AG04450 (cell line): Measurements from ENCODE around the gene HEMK1. TPM values are rescaled to one million over a fixed set of nuclear protein-coding genes. Genes with fewer than 3 reads are reported as not detected.

Experiments used
- CTCF ChIA-PET: fragments of 300-600, 350-600 bp; formaldehyde crosslinking; extraction: SDS; loops from one replicate; lab custom pipeline; 2022; ENCODE audit warnings: antibody characterized with exemption, inconsistent platforms; lab: Charles Lee
- POLR2A ChIA-PET: fragments of 350-600 bp; formaldehyde crosslinking; extraction: SDS; loops from one replicate; lab custom pipeline; 2021; ENCODE audit warnings: antibody characterized with exemption, inconsistent platforms; lab: Yijun Ruan, JAX
- DNase-seq: peaks from one replicate; pipeline ENCODE4 v3.0.0-alpha.2; 2011; ENCODE audit warnings: low read depth, low spot score
- H3K27ac ChIP-seq: one replicate; pipeline ENCODE4 v1.5.1; 2012; ENCODE audit warnings: low read depth, low read length, control low read depth
- H3K27me3 ChIP-seq: one replicate; pipeline ENCODE4 v1.6.0; 2012; ENCODE audit warnings: low read length; ENCODE audit not compliant: control insufficient read depth, insufficient read depth
- H3K4me3 ChIP-seq: 2 replicates; pipeline ENCODE4 v1.5.1; 2011; ENCODE audit warnings: mild to moderate bottlenecking, low read depth, low read length, control low read depth
- H3K9me3 ChIP-seq: 2 replicates; pipeline ENCODE4 v1.5.1; 2012; ENCODE audit warnings: low read length; ENCODE audit not compliant: control insufficient read depth, insufficient read depth
- polyA plus RNA-seq: library from polyadenylated mRNA; depleted of rRNA; stranded (reverse); fragments of >200 nt; gene quantifications from 2 replicates; pipeline ENCODE4 v1.2.3, GENCODE V29; 2011
- TF ChIP-seq, protein P1 (sequence below): IDR thresholded peaks from 2 replicates; pipeline ENCODE4 v1.5.1; 2011; ENCODE audit warnings: low read depth, low read length, control low read depth, inconsistent platforms

Gene HEMK1
- polyA plus RNA-seq, 1 experiment, result 12.1 TPM

DNA sequence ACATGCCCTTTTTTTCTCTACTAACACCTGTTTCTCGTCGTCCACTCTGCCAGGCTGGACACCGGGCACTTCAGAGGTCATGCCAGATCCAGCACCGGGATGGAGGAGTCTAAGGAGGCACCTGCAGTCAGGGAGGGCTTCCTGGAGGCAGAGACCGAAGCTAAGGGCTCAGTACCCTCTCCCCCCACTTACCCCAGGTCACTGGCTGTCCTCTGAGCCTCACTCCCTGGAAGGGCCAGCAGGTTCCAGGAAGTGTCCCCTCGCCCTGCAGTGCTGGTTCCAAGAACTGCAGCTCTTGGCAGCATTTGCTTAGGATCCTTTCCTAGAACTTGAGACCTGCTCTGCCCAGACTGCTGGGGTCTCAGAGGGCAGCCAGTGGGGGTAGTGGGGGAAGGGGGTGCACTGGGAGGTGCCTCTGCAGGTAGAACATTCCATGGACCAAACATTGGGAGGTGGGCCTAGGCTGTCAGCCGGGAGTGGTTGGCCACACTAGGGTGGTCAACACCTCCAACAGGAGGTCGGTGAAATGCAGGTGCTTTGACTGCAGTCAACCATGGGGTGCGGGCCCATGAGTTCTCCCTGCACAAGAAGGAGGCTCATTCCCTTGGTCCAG lies 30.9 kb downstream of the HEMK1 start:
- H3K27me3 ChIP-seq, result no peaks in the 10 kb centered on the region
- no peak for DNase-seq
- TF ChIP-seq, protein P1, sequence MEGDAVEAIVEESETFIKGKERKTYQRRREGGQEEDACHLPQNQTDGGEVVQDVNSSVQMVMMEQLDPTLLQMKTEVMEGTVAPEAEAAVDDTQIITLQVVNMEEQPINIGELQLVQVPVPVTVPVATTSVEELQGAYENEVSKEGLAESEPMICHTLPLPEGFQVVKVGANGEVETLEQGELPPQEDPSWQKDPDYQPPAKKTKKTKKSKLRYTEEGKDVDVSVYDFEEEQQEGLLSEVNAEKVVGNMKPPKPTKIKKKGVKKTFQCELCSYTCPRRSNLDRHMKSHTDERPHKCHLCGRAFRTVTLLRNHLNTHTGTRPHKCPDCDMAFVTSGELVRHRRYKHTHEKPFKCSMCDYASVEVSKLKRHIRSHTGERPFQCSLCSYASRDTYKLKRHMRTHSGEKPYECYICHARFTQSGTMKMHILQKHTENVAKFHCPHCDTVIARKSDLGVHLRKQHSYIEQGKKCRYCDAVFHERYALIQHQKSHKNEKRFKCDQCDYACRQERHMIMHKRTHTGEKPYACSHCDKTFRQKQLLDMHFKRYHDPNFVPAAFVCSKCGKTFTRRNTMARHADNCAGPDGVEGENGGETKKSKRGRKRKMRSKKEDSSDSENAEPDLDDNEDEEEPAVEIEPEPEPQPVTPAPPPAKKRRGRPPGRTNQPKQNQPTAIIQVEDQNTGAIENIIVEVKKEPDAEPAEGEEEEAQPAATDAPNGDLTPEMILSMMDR, result no peak
- ChIA-PET CTCF (interaction anchor here (1.4 to 4.9 kb wide), 2 partner anchors 14 to 28 kb away, joined by 4 to 52 read pairs; partner anchors contain the start of genes CISH and MAPKAPK3), POLR2A (interaction anchor here (1.4 to 2.9 kb wide), 4 partner anchors 8 to 30 kb away, joined by 5 to 61 read pairs (median 30); partner anchors contain the start of genes CISH and HEMK1)
- H3K9me3 ChIP-seq, result no peaks in the 10 kb centered on the region
- H3K27ac ChIP-seq, result peak overlapping the region; percentile 100
- H3K4me3 ChIP-seq, result no peak overlapping the region

DNA sequence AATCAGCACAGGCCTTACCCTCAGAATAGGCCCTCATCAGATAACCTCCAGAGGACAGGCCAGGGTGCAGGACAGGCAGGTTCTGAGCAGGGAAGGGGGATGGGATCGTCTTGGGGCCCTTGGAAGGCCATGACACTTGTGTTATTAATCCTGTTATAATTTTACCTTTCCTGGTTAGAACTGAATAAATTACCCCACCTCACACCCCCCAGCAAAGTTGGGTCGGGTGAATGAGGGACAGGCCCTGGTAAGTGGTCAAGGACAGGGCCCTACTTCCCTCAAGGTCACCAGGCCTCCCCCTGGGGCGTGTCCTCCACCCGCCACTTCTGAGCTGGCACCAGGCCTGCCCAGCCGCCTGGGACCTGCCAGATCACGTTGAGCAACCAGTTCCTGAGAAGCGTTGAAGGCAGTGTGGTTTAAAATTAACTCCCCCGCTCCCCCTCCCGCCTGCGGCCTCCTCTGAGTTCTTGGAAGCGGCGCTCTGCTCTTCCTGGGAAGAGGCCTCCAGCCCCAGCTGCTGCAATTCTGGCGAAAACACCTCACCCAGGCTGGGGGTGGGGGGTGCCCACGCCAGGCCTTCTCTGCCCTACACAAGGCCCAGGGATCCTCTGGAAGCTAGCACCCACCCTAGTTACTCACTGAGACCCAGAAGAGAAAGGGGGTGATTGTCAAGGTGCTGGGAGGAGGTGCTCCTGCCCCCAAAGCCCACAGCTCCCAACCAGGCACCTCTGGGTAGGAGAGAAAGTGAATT lies 31.7 kb downstream of the HEMK1 start:
- Histone ChIP-seq H3K27ac (peak overlapping the region; percentile 100), H3K27me3 (no peaks in the 10 kb centered on the region), H3K9me3 (no peaks in the 10 kb centered on the region), H3K4me3 (peak overlapping the region; percentile 34)
- CTCF ChIA-PET, result interaction anchor here (1.7 to 4.9 kb wide), 3 partner anchors 13 to 32 kb away, joined by 6 to 52 read pairs (median 24); partner anchors contain the start of genes CISH, HEMK1 and MAPKAPK3
- POLR2A ChIA-PET, result interaction anchor here (0.7 to 2.9 kb wide), 8 partner anchors 9 to 1554 kb away, joined by 3 to 61 read pairs (median 10); partner anchors contain the start of genes CISH, HEMK1, MANF and POC1A
- TF ChIP-seq, protein P1, result no peak
- DNase-seq, result peak; percentile 89

DNA sequence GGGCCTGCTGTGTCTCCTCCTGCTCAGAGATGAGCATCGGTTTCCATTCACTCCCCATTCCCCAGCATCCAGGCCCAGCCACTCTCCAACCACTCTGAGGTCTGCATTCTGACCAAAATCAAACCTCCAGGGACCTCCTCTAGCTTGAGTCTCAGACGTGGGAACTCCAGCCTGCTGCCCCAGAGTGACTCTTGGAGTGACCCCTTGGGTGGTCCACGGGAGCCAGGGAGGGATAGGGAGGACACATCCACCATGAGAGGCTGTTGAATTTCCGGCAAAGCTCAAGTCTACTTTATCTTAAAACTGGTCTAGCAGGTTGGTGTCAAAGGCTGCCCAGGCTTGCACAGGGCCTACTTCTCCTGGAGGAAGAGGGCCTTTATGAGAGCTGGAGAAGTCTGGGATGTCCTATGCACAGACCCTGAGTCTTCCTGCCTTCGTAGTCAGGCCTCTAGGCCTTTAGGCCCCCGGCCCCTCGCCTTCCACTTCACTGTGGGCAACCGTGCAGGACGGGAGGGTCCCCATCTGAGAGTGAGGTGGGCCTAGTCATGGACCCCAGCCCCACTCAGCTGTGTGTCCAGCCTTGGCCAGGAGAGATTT lies 33.4 kb downstream of the HEMK1 start:
- H3K4me3 ChIP-seq, result no peak overlapping the region
- TF ChIP-seq, protein P1, result no peak
- H3K27me3 ChIP-seq, result no peaks in the 10 kb centered on the region
- DNase-seq, result no peak
- ChIA-PET CTCF (interaction anchor here (0.7 to 4.9 kb wide), 4 partner anchors 11 to 786 kb away, joined by 4 to 52 read pairs (median 15); partner anchors contain the start of genes CISH, HEMK1 and MAPKAPK3), POLR2A (interaction anchor here (0.6 to 2.9 kb wide), 13 partner anchors 8 to 1174 kb away, joined by 3 to 61 read pairs (median 4); partner anchors contain the start of genes C3orf18, CISH, DCAF1 and HEMK1)
- H3K27ac ChIP-seq, result peak overlapping the region; percentile 100
- H3K9me3 ChIP-seq, result no peaks in the 10 kb centered on the region

DNA sequence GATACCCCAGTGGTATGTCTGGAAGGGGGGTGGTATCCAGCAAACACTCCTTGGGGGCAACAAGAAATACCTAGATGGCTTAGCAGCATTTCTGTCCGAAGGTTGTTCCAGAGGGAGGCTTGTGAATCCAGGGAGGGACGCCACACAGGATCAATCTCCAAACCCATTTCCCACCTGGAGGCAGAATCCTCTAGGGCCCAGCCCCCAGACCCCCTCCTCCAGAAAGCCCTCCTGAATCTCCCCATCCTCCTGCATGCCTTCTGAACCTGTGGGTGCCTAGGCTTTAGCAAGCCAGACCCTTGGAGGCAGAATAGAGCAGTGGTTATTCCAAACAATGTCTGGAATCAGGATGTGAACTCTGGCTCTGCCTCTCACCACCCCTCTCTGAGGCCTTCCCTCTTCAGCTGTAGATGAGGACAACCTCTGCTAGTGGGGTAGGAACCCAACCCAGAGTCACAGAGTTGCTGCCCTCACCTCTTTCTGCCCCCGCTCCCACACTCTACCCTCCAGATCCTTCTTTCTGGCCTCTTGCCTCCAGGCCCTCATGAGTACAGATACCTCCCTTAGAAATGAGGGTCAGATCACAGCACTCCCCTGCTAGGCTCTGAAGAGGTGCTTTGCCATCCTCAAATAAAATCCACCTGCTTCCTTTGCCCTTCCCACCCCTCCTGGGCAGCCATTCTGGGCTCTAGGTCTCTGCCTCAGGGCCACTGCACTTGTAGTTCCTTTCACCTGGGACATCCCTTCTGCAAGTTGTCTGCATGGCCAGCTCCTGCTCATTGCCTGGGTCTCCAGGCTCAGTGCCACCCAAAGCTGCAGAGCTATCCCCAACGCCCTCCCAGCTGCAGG lies 34.2 kb downstream of the HEMK1 start:
- Histone ChIP-seq H3K9me3 (no peaks in the 10 kb centered on the region), H3K27me3 (no peaks in the 10 kb centered on the region), H3K27ac (no peak overlapping the region), H3K4me3 (no peak overlapping the region)
- TF ChIP-seq, protein P1, result no peak
- POLR2A ChIA-PET, result no interaction called here
- no peak for DNase-seq
- CTCF ChIA-PET, result interaction anchor here (2.6 to 4.9 kb wide), 2 partner anchors 11 to 31 kb away, joined by 24 to 52 read pairs; partner anchors contain the start of genes CISH and MAPKAPK3
